Effector CD8-positive, alpha-beta T cell (primary cell): Measurements from ENCODE around the gene ZNF831.

Source experiments
- DNase-seq: peaks from one replicate; lab custom pipeline; 2025; lab: John Stamatoyannopoulos, UW

Gene ZNF831

GRCh38 chr20:59305908-59306655, 142.5 kb downstream of the ZNF831 start:
- no peak for DNase-seq

DNA sequence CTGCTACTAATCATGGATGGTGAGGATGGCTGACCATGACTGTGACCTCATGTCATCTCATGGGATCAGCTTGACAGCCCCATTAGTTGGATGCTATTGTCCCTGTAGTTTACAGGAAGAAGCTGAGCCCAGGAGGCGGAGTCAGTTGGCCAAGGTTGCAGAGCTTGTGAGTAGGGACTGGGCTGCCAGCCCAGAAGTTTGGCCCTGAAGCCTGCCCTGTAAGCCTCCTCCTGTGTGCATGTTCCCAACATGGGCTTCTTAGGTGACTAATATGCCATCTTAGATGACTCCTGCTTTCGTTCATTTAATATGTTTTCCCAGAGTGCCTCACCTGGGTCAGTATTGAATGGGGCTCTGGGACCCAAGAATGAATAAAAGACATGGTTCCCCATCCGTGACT, 143.6 kb downstream of the ZNF831 start:
- no peak for DNase-seq
